HCT116 (cell line): ENCODE data around the gene UBE2D3. TPM values are rescaled to one million over a fixed set of nuclear protein-coding genes. Genes with fewer than 3 reads are reported as not detected.

Source experiments
- ATAC-seq: fragments of 200-7000 bp; cut with Tn5 transposase; 2 replicates; pipeline ENCODE4 v1.9.1; 2020; ENCODE audit warnings: mild to moderate bottlenecking, moderate library complexity
- BruUV-seq: library from RNA; stranded (reverse); fragments of 400-500 nt; replicated peaks from 2 replicates; lab custom pipeline; 2021; lab: Mats Ljungman, UMichigan
- CTCF ChIA-PET: fragments of 300-600 bp; sonication (Branson Sonifier 250); formaldehyde crosslinking; loops from one replicate; lab custom pipeline; 2021; ENCODE audit warnings: antibody characterized with exemption; lab: Charles Lee
- POLR2A ChIA-PET: fragments of 300-600, 350-600 bp; sonication (Branson Sonifier 250); formaldehyde crosslinking; loops from one replicate; lab custom pipeline; 2021; ENCODE audit warnings: antibody characterized with exemption; lab: Charles Lee
- RAD21 ChIA-PET, 2 experiments: fragments of 300-600 bp; sonication (Branson Sonifier 250); formaldehyde crosslinking; loops; one replicate each; lab custom pipeline; 2023; ENCODE audit warnings: low total read pairs in 2 of 2; ENCODE audit not compliant: uncharacterized antibody in 2 of 2, unreplicated experiment in 2 of 2, low non-redundant PET in 1 of 2; lab: Charles Lee
- DNase-seq: peaks from one replicate; pipeline ENCODE4 v3.0.0-alpha.2; 2010; ENCODE audit warnings: low read depth, low spot score
- H2AFZ ChIP-seq: fragments of 200-600 bp; shearing (Covaris generic), sonication (generic); 2 replicates; pipeline ENCODE4 v1.6.1; 2017; ENCODE audit warnings: low read depth, mixed run types, mixed read lengths, antibody characterized with exemption, low read length; ENCODE audit not compliant: poor library complexity, severe bottlenecking
- H3K27ac ChIP-seq: 2 replicates; pipeline ENCODE4 v1.5.1; 2012; ENCODE audit warnings: low read depth, low read length
- H3K27me3 ChIP-seq: fragments of 200-600 bp; sonication (generic); 2 replicates; pipeline ENCODE4 v1.6.1; 2016; ENCODE audit warnings: mixed run types, low read length, mixed read lengths; ENCODE audit not compliant: insufficient read depth
- H3K36me3 ChIP-seq, 2 experiments: fragments of 200-500 bp in 1 of 2; fragments of 200-600 bp in 1 of 2; sonication (Bioruptor generic) in 1 of 2; sonication (generic) in 1 of 2; 2 replicates each; pipeline versions ENCODE4 v1.5.1 to v1.6.1; 2014 to 2016; ENCODE audit warnings: low read length in 2 of 2, inconsistent platforms in 1 of 2, mixed read lengths in 1 of 2, mixed run types in 1 of 2; ENCODE audit not compliant: insufficient read depth in 2 of 2, control insufficient read depth in 1 of 2
- H3K4me1 ChIP-seq, 2 experiments: fragments of 200-600 bp in 1 of 2; sonication (generic) in 1 of 2; 2 replicates each; pipeline versions ENCODE4 v1.5.1 to v1.6.1; 2012 to 2017; ENCODE audit warnings: low read length in 2 of 2, inconsistent platforms in 1 of 2, mild to moderate bottlenecking in 1 of 2, mixed read lengths in 1 of 2, mixed run types in 1 of 2, moderate library complexity in 1 of 2; ENCODE audit not compliant: insufficient read depth in 2 of 2, control insufficient read depth in 1 of 2
- H3K4me2 ChIP-seq: fragments of 200-600 bp; sonication (generic); 2 replicates; pipeline ENCODE4 v1.6.1; 2017; ENCODE audit warnings: mixed run types, low read length, mixed read lengths
- H3K4me3 ChIP-seq, 2 experiments: fragments of 200-600 bp in 1 of 2; sonication (generic) in 1 of 2; replicated peaks in 1 of 2; 2 replicates each; pipeline ENCODE4 v1.5.1; 2011 to 2016; ENCODE audit warnings: low read length in 2 of 2, control low read depth in 1 of 2, low read depth in 1 of 2, mild to moderate bottlenecking in 1 of 2, mixed read lengths in 1 of 2, mixed run types in 1 of 2
- H3K79me2 ChIP-seq: fragments of 200-600 bp; sonication (generic); 2 replicates; pipeline ENCODE4 v1.6.1; 2017; ENCODE audit warnings: mild to moderate bottlenecking, mixed run types, low read length, moderate library complexity, mixed read lengths; ENCODE audit not compliant: insufficient read depth
- H3K9ac ChIP-seq: fragments of 200-600 bp; sonication (generic); 2 replicates; pipeline ENCODE4 v1.6.1; 2016; ENCODE audit warnings: low read length, mixed read lengths
- H3K9me2 ChIP-seq: fragments of 200-600 bp; sonication (generic), shearing (Covaris generic); 2 replicates; pipeline ENCODE4 v1.6.1; 2017; ENCODE audit warnings: mixed run types, mild to moderate bottlenecking, moderate library complexity; ENCODE audit not compliant: insufficient read depth
- H3K9me3 ChIP-seq, 2 experiments: fragments of 200-500 bp in 1 of 2; fragments of 200-600 bp in 1 of 2; sonication (Bioruptor generic) in 1 of 2; sonication (generic) in 1 of 2; 2 replicates each; pipeline ENCODE4 v1.6.1; 2014 to 2017; ENCODE audit warnings: low read length in 2 of 2, mixed read lengths in 2 of 2, inconsistent platforms in 1 of 2, low read depth in 1 of 2, mild to moderate bottlenecking in 1 of 2, mixed run types in 1 of 2, moderate library complexity in 1 of 2; ENCODE audit not compliant: control insufficient read depth in 1 of 2, insufficient read depth in 1 of 2
- H4K20me1 ChIP-seq: fragments of 200-600 bp; sonication (generic), shearing (Covaris generic); 2 replicates; pipeline ENCODE4 v1.6.1; 2017; ENCODE audit warnings: mixed run types, mild to moderate bottlenecking, moderate library complexity; ENCODE audit not compliant: insufficient read depth
- CEBPB ChIP-seq: IDR thresholded peaks from 2 replicates; pipeline ENCODE4 v1.6.1; 2012; ENCODE audit warnings: low read depth
- EGR1 ChIP-seq: IDR thresholded peaks from 2 replicates; pipeline ENCODE4 v1.6.1; 2012; ENCODE audit warnings: low read depth
- EZH2phosphoT487 ChIP-seq: fragments of 200-600 bp; IDR thresholded peaks from 2 replicates; pipeline ENCODE4 v1.6.1; 2018; ENCODE audit warnings: antibody characterized with exemption, borderline replicate concordance
- FOSL1 ChIP-seq: IDR thresholded peaks from 2 replicates; pipeline ENCODE4 v1.6.1; 2012; ENCODE audit warnings: low read depth
- MAX ChIP-seq: IDR thresholded peaks from 2 replicates; pipeline ENCODE4 v1.6.1; 2012
- SP1 ChIP-seq: IDR thresholded peaks from 2 replicates; pipeline ENCODE4 v1.6.1; 2012; ENCODE audit warnings: low read depth
- YY1 ChIP-seq: IDR thresholded peaks from 2 replicates; pipeline ENCODE4 v1.6.1; 2011; ENCODE audit warnings: low read length, low read depth, moderate library complexity, mild to moderate bottlenecking; ENCODE audit not compliant: insufficient replicate concordance; ENCODE audit errors: extremely low read depth
- ZBTB33 ChIP-seq: IDR thresholded peaks from 2 replicates; pipeline ENCODE4 v1.6.1; 2011; ENCODE audit warnings: mild to moderate bottlenecking, low read length, moderate library complexity; ENCODE audit not compliant: insufficient replicate concordance; ENCODE audit errors: extremely low read depth
- ZNF274 ChIP-seq: fragments of 200-500 bp; sonication (Bioruptor generic); IDR thresholded peaks from 2 replicates; pipeline ENCODE4 v1.6.1; 2014; ENCODE audit warnings: mild to moderate bottlenecking, low read depth, low read length, inconsistent platforms
- intact Hi-C: fragments of 100-400 bp; cut with micrococcal nuclease; formaldehyde crosslinking; loops from 2 replicates; pipeline ENCODE4 v1.10.0; 2022
- total RNA-seq: library from RNA; stranded (reverse); gene quantifications from one replicate; pipeline ENCODE4 v1.2.1, GENCODE V29; 2021; ENCODE audit not compliant: unreplicated experiment

Gene UBE2D3
- total RNA-seq, 1 experiment from 2014 or later = 302 TPM

GRCh38 chr4:102787096-102787881 is 40.1 kb downstream of the UBE2D3 start:
- POLR2A ChIA-PET = no interaction called here
- no peaks in the 10 kb centered on the region for H3K4me1 ChIP-seq
- no peak overlapping the region for H3K9ac ChIP-seq
- TF ChIP-seq ZNF274 (no peak), FOSL1 (no peak), YY1 (no peak), EZH2phosphoT487 (no peak), ZBTB33 (no peak), EGR1 (0 out of 2 replicates have a peak, but pooled peaks have one; percentile 25), MAX (no peak), CEBPB (peak; percentile 61; the same call in 1 of the 2 replicates), SP1 (0 out of 2 replicates have a peak, but pooled peaks have one; percentile 10)
- no peaks in the 10 kb centered on the region for H3K9me2 ChIP-seq
- no peaks in the 10 kb centered on the region for H4K20me1 ChIP-seq
- no peak overlapping the region for H3K4me3 ChIP-seq
- RAD21 ChIA-PET = no interaction called here
- no peak overlapping the region for H3K27ac ChIP-seq
- BruUV-seq = no TSS peak
- H3K36me3 ChIP-seq = no peaks in the 10 kb centered on the region
- H2AFZ ChIP-seq = no peak overlapping the region
- intact Hi-C loops = no loop called here
- H3K79me2 ChIP-seq = no peaks in the 10 kb centered on the region
- no peak overlapping the region for H3K4me2 ChIP-seq
- ATAC-seq = no peak
- H3K9me3 ChIP-seq = no peaks in the 10 kb centered on the region
- peak; percentile 19 for DNase-seq
- CTCF ChIA-PET = no interaction called here
- no peaks in the 10 kb centered on the region for H3K27me3 ChIP-seq
